Motor neuron (in vitro differentiated cells): Measurements from ENCODE around the gene NODAL. TPM values are rescaled to one million over a fixed set of nuclear protein-coding genes. Genes with fewer than 3 reads are reported as not detected.

Source experiments
- ATAC-seq, 8 experiments: fragments of 200-7000 bp; cut with Tn5 transposase; replicated peaks in 6 of 8; 2 replicates each; pipeline ENCODE4 v1.8.0; 2021; ENCODE audit warnings: mild to moderate bottlenecking in 8 of 8, moderate library complexity in 8 of 8
- H3K27ac ChIP-seq, 2 donors: fragments of 250-450 bp; sonication (Bioruptor Pico); 2 replicates each; pipeline ENCODE4 v1.9.0; 2021; ENCODE audit warnings: antibody characterized with exemption in 2 of 2, mild to moderate bottlenecking in 2 of 2, moderate library complexity in 1 of 2
- H3K4me1 ChIP-seq, 2 donors: fragments of 250-450 bp; sonication (Bioruptor Pico); replicated peaks in 1 of 2; 2 replicates each; pipeline ENCODE4 v1.6.1; 2021; ENCODE audit warnings: antibody characterized with exemption in 2 of 2, mild to moderate bottlenecking in 2 of 2, moderate library complexity in 1 of 2
- H3K4me3 ChIP-seq, 5 donors: fragments of 250-450 bp; sonication (Bioruptor Pico); 2 replicates each; pipeline ENCODE4 v1.9.0; 2021; ENCODE audit warnings: antibody characterized with exemption in 5 of 5, mild to moderate bottlenecking in 5 of 5, moderate library complexity in 4 of 5
- WGBS, 10 experiments: fragments of 450-650 bp; shearing (Covaris generic); methylation state at CpG; one replicate each; pipeline ENCODE4 v1.0.0; 2022; 5-methylcytosine and 5-hydroxymethylcytosine counted together
- in situ Hi-C, 9 experiments: fragments of 400-800 bp; cut with MboI; loops; one replicate each; pipeline ENCODE4 v1.15.0; 2021; ENCODE audit warnings: low sequenced_read_pairs in 9 of 9, low pct_unique_long_range_greater_than_20kb in 2 of 9; ENCODE audit not compliant: unreplicated experiment in 9 of 9
- total RNA-seq, 8 experiments: library from RNA; unstranded; fragments of 300-600 nt; gene quantifications; 2 replicates each; pipeline versions ENCODE4 v1.2.3 to v1.2.4, GENCODE V29; 2022

Gene NODAL
- total RNA-seq, 8 experiments from 2014 or later = 0.21 to 1.2 (median 1.0) TPM; not detected in 1

DNA sequence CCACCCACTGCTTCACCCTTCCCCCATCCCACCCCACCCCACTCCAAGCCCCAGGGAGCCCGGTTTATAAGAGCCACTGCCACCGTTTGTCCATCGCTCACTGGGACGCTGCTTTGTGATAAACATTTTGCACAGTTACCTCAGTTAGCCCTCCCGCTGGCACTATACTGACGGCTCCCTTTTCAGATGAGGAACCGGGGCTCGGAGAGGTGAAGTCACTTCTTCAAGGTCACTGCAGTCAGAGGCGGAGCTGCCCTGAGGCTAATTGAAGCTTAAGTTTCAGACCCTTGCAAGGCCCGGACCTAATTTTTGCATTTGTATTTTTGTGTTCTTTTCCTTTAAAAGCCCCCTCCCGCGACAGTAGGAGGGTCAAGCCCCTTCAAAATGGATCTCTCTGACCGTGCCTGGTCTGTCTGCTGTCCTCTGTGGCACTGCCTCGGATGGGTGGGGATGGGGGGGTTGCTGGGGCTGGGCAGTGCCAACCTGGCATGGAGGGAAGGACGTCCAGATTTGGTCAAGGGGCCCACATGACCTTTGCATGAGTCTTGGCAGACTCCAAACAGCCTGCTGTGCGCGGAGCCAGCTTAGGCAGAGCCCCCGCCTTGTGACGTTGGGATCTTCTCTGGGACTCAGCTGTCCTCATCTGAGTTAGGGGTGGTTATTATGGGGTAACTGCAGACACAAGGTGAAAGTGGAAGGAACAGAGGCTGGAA lies 17.7 kb upstream of the NODAL start:
- ATAC-seq = no peak
- WGBS, 10 experiments = 0 to 84% (median 33%) methylated on average over 1 to 9 of the region's 19 CpGs; no CpG with 5 or more reads in 4 of the 10 experiments
- in situ Hi-C loops = no loop called here
- H3K4me3 ChIP-seq = no peak overlapping the region
- H3K4me1 ChIP-seq = peaks cover 6 to 10% of the 10 kb centered on the region in 2 donors
- no peak overlapping the region for H3K27ac ChIP-seq

DNA sequence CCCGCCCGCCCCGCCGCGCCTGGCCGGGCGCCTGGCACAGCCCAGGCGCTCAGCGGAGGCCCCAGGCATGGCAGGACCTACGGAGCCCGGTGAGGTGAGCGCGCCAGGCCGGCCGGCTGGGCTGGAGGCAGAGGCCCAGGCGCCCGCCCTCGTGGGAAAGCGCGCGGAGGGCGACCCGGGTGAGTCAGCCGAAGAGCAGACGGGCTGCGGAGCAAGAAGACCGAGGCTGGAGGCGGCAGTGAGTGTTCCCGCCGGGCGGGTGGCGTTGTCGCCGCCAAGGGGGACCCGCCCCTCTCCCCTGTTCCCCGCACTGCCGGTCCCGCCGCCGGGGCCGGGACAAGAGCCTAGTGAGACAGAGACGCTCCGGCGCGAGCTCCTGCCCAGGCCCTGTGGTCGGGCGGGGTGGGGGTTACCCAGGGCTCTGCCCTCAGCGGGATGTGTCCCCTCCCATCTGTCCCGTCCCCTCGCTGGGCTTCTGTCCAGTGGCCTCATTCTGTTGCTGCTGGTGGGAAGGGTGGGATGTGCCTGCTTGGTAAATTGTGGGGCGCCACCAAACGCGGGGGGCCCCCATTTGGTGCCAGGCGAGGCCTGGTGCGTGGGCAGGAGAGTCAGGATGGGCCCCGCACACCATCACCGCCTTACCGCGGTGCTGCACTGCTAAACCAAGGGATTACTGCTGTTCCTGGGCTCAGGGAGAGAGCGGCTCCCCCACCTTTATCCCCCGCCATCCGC lies 17.0 kb upstream of the NODAL start:
- ATAC-seq = peak; percentile 78 to 91 (median 89)
- Histone ChIP-seq H3K27ac (no peak overlapping the region), H3K4me1 (peaks cover 6 to 10% of the 10 kb centered on the region in 2 donors), H3K4me3 (peak overlapping the region in 2 of 5 donors; percentile 2 to 7)
- WGBS, 10 experiments = 20% methylated on average over 5 of the region's 62 CpGs; no CpG with 5 or more reads in 9 of the 10 experiments
- in situ Hi-C loops = no loop called here

DNA sequence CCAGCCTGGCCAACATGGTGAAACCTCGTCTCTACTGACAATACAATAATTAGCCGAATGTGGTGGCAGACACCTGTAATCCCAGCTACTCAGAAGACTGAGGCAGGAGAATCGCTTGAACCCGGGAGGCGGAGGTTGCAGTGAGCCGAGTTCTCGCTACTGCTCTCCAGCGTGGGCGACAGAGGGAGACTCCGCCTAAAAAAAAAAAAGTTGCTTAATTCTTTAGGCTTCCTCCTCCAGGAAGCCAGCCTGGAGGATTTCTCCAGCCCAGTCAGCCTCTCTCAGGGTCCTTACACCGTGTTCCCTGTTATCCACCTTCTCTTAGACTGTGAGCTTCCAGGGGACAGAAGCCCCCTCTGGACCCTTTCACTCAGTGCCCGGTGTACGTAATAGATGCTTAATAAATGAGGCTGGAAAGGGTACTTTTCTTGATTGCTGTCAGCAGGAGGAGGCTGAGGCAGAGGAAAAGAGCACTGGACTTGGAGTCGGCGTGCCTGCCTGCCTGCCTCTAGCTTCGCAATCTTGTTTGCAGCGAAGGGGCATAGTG lies 16.4 kb upstream of the NODAL start:
- Histone ChIP-seq H3K4me1 (peaks cover 6 to 10% of the 10 kb centered on the region in 2 donors), H3K4me3 (no peak overlapping the region), H3K27ac (no peak overlapping the region)
- 50 to 95% (median 63%) methylated on average over 2 to 10 of the region's 17 CpGs; no CpG with 5 or more reads in 2 of the 10 experiments for WGBS, 10 experiments
- in situ Hi-C loops = no loop called here
- ATAC-seq = no peak

DNA sequence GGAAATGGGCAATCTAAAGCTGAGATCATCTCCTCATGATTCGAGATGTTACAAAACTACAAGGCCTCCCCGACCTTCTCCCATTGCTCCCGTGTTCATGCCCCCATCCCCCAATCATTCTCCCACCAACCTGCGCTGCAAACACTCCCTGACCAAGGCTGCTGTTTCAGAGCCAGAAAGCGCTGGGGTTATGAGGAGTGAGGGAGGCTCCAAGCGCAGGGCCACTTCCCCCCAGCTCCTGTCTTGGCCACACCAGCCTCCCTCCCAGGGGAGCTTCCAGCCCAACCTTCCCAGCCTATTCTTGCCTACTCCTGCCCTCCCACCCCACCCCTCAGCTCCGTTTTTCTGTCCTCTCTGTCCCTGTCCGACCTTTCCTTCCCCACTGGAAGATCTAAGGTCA lies 14.7 kb upstream of the NODAL start:
- ATAC-seq = no peak
- peaks cover 6 to 10% of the 10 kb centered on the region in 2 donors for H3K4me1 ChIP-seq
- in situ Hi-C loops = no loop called here
- WGBS, 10 experiments = 40 to 60% (median 53%) methylated on average over 1 to 3 of the region's 8 CpGs; no CpG with 5 or more reads in 6 of the 10 experiments
- H3K4me3 ChIP-seq = no peak overlapping the region
- no peak overlapping the region for H3K27ac ChIP-seq

DNA sequence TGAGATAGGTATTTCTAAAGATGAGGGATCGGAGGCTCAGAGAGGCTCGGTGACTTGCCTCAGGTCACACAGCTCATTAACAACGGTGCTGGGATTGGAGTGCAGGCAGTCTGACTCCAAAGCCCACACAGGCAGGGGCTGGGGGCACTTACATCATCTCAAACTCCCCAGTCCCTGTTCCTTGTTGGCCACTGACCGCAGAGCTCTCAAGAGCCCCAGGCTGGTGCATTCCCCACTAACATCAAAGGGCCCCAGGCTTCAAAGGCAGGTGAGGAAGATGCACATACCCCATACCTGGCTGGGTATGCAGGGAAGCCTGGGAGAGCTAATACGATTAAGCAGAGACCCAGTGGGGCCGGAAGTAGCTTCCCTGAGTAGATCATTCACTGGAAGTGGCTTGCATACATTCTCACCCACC lies 13.7 kb upstream of the NODAL start:
- in situ Hi-C loops = no loop called here
- no peak for ATAC-seq
- peaks cover 6 to 12% of the 10 kb centered on the region in 2 donors for H3K4me1 ChIP-seq
- H3K27ac ChIP-seq = no peak overlapping the region
- 20 to 89% (median 57%) methylated on average over 1 to 5 of the region's 6 CpGs; no CpG with 5 or more reads in 5 of the 10 experiments for WGBS, 10 experiments
- no peak overlapping the region for H3K4me3 ChIP-seq

DNA sequence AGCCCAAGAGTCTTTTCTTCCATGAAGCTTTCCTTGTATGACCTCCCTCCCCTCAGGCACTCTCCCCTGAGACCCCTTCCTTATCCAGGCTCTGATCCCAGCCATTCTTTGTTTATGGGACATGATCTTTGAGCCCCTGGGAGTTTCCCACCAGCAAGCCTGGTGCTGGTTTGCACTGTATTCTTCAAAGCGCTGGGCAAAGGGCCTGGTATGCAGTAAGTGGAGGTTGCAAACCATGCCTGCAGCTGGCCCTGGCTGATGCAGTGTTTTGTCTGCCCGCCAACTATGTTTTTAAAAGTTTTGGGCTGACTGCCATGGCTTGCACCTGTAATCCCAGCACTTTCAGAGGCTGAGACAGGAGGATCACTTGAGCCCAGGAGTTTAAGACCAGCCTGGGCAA lies 6.8 kb upstream of the NODAL start:
- WGBS, 10 experiments = 33 to 93% (median 86%) methylated on average over 1 to 2 of the region's 2 CpGs; no CpG with 5 or more reads in 5 of the 10 experiments
- Histone ChIP-seq H3K4me3 (no peak overlapping the region), H3K27ac (no peak overlapping the region), H3K4me1 (peaks cover 0 to 2% of the 10 kb centered on the region in 2 donors)
- no peak for ATAC-seq
- in situ Hi-C loops = no loop called here

DNA sequence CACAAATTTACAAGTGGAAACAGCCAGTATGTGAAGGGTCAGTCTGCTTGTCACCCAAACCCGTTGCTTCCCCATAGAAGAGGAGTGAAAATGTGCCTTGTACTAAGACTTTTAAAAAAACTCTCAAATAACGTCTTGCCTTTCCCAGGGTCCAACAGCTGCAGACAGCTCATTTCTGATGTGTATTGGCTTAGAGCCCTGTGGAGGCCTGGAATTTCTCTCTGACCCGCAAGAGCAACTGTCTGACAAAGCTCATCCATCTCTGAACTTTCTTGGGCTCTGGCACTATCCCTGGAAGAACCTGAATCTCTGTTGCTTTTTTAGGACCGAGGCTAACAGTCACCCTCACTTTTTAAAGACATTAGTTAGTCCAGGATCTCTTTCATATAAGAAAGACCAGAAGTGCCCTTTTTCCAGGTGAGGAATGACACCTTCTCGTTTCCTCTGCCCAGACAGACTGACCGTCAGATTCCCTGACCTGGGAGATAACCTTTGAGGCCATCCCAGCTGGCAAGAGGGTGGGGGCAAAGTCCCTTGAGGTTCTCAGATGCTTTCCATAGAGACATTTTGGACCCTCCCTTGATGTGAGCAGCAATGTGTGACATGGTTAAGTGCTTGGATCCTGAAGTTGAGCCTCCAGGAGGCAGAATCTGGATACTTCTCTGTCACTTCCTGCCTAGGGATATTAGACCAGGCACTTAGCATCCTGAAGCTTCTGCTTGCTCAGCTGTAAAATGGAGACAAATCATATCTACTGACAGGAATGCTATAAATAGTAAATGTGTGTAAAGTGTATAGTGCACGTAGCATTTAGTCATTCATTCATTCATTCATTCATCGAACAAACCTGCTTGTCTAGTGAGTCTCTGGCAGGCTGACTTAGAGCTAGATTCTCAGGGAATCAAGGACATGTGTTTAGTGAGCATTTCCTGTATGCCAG lies 4.5 kb upstream of the NODAL start:
- H3K4me1 ChIP-seq = peaks cover 0 to 6% of the 10 kb centered on the region in 2 donors
- no peak overlapping the region for H3K4me3 ChIP-seq
- ATAC-seq = peak in 4 of 8 experiments; percentile 35 to 65 (median 52)
- in situ Hi-C loops = no loop called here
- no peak overlapping the region for H3K27ac ChIP-seq
- 32 to 90% (median 66%) methylated on average over 2 to 6 of the region's 8 CpGs; no CpG with 5 or more reads in 1 of the 10 experiments for WGBS, 10 experiments

DNA sequence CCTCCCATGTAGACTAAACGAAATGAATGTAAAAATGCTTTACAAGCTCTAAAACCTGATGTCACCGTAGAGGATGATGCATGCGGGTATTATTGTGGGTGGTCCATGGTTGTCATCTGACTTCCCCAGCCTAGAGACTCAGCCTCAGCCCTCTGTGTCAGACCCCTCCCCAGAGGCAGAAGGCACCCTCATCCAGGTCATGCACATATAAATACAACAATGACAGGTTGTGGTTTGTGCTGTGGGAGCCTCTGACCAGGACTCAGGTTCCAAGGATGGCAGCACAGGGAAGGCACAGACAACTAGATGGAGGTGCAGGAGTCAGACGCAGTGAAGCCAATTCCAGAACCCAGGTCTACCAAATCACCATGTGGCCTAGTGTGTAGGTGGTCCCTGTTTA lies 3.3 kb upstream of the NODAL start:
- WGBS, 10 experiments = 17 to 100% (median 50%) methylated on average over 1 to 2 of the region's 4 CpGs; no CpG with 5 or more reads in 5 of the 10 experiments
- Histone ChIP-seq H3K4me3 (no peak overlapping the region), H3K4me1 (peaks cover 6 to 12% of the 10 kb centered on the region in 2 donors), H3K27ac (no peak overlapping the region)
- in situ Hi-C loops = no loop called here
- ATAC-seq = peak in 4 of 8 experiments; percentile 23 to 81 (median 60)

DNA sequence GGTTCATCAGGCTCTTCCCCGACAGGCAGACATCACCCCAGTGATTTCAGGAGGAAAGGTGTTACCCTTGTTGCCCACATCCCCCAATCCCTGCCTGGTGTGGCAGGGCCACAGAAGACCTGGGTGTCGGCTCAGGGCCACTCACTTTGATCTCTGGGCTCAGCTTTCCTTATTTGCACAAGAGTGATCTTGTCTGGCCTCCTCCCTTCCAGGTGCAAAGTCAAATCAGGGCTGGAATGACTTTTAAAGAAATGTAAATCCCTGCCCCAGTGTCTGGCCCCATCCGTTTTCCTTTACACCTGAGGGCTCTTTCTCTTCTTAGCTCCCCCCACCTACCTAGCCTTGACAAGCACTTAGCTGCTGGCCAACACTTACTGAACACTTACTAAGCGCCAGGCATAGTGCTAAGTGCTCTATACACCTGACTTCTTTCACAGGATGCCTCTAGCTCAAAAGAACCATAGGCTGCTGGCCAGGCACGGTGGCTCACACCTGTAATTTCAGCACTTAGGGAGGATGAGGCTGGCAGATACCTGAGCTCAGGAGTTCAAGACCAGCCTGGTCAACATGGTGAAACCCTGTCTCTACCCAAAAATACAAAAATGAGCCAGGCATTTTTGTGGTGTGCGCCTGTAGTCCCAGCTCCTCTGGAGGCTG lies 979 bp upstream of the NODAL start:
- WGBS, 10 experiments = 17 to 100% (median 52%) methylated on average over 1 to 2 of the region's 6 CpGs
- H3K4me3 ChIP-seq = no peak overlapping the region
- ATAC-seq = no peak
- in situ Hi-C loops = no loop called here
- H3K27ac ChIP-seq = no peak overlapping the region
- peaks cover 6 to 12% of the 10 kb centered on the region in 2 donors for H3K4me1 ChIP-seq

DNA sequence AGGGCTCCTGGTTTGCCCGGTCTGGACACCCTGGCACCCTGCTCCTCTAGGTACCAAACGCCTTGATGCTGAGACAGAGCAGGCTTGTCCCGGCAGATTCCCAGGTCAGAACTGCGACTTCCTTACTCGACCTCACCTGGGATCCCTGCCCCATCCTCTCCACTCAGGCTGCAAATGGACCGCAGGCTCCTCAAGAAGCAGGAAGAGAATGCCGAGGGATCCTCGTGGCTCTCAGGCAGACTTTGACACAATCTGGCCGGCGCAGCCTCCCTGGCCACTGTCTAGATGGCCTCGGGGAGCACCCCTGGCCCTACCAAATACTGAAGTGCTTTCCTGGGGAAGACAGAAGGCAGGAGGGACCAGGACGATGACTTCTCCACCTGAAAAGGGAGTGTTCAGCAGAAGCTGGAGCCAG lies 421 bp upstream of the NODAL start:
- 0 to 60% (median 16%) methylated on average over 1 to 5 of the region's 12 CpGs; no CpG with 5 or more reads in 6 of the 10 experiments for WGBS, 10 experiments
- Histone ChIP-seq H3K4me1 (peaks cover 6 to 12% of the 10 kb centered on the region in 2 donors), H3K27ac (no peak overlapping the region), H3K4me3 (no peak overlapping the region)
- ATAC-seq = peak in 1 of 8 experiments; percentile 6
- in situ Hi-C loops = no loop called here

DNA sequence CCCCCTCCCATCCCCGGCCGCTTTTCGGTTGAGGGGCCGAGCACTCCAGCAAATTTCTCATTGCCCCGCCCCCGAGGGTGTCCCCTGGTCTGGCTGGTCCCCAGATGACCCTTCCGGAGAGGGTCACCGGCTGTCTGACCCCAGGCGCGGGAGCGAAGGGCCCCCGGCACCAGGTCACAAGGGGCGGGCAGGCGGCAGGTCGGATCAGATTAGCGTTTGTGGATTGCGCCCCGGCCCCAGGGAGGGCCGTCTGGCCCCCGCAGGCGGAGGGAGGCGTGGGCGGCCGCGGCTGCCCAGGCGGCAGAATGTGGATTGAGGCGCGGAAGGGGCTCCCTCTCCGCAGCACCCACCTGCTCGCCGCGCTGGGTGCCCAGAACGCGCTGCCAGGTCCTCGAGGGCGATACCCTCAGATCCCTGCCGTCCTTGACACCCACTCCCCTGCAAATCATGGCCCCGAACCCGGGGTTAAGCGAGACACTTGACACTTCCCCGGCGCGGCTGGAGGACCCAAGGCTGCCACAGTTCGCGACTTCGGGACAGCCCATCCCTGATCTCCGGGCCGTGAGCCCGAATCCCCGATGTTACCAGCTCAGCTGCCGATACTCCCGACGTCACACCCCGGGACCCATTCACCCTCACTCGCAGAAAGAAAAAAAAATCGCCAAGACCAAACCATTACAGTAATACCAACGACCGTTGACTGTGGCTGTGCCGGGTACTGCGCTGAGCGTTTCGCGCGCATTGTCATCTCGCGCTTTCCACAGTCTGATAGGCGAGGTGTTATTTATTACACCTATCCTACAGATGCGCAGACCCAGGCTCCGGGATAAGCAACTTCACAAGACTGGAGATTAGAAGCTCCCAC lies 953 bp downstream of the NODAL start:
- in situ Hi-C loops = no loop called here
- ATAC-seq = peak; percentile 40 to 72 (median 61)
- WGBS, 10 experiments = 0 to 9% (median 3%) methylated on average over 3 to 25 of the region's 69 CpGs; no CpG with 5 or more reads in 5 of the 10 experiments

More for the DNA sequence above, 953 bp downstream of the NODAL start:
- H3K27ac ChIP-seq = no peak overlapping the region
- H3K4me3 ChIP-seq = peak overlapping the region in 3 of 5 donors; percentile 5 to 9 (median 6)
- peaks cover 6 to 12% of the 10 kb centered on the region in 2 donors for H3K4me1 ChIP-seq
